Peyer's patch (tissue), 4 donors: ENCODE measurements around the gene TYW1B.

Source experiments
- POLR2A ChIP-seq, 2 donors: fragments of 450-650 bp; IDR thresholded peaks; one replicate each; pipeline ENCODE4 v1.5.1; 2017; ENCODE audit warnings: antibody characterized with exemption in 2 of 2, mild to moderate bottlenecking in 2 of 2, moderate library complexity in 2 of 2
- TF ChIP-seq, protein P1 (sequence below), 6 experiments: fragments of 450-650 bp in 4 of 6; fragments of 200-600 bp in 2 of 6; sonication (generic) in 1 of 6; IDR thresholded peaks; one replicate each; pipeline ENCODE4 v1.5.1; 2017 to 2019; ENCODE audit warnings: antibody characterized with exemption in 6 of 6, mild to moderate bottlenecking in 3 of 6, moderate library complexity in 1 of 6

DNA sequence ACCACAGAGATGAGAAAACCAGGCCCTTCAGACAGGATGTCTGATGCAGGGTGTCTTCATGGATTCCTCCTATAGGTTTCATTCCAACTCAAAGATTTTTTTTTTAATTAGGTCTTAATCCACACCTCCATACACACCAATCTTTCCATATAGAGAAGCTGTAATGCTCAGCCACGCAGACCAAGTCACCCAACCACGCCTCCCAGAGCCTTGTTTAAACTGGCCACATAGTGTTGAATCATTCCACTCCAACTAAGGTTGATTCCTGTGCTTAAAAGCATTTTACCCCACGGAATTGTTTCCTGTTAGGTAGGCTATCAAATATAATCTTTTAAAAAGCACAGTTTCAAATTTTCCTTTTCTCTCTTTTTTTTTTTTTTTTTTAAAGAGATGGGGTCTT lies 153.6 kb downstream of the TYW1B start:
- TF ChIP-seq, protein P1, sequence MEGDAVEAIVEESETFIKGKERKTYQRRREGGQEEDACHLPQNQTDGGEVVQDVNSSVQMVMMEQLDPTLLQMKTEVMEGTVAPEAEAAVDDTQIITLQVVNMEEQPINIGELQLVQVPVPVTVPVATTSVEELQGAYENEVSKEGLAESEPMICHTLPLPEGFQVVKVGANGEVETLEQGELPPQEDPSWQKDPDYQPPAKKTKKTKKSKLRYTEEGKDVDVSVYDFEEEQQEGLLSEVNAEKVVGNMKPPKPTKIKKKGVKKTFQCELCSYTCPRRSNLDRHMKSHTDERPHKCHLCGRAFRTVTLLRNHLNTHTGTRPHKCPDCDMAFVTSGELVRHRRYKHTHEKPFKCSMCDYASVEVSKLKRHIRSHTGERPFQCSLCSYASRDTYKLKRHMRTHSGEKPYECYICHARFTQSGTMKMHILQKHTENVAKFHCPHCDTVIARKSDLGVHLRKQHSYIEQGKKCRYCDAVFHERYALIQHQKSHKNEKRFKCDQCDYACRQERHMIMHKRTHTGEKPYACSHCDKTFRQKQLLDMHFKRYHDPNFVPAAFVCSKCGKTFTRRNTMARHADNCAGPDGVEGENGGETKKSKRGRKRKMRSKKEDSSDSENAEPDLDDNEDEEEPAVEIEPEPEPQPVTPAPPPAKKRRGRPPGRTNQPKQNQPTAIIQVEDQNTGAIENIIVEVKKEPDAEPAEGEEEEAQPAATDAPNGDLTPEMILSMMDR (IDR thresholded peaks at IDR 0.05): no peak
- TF ChIP-seq POLR2A (IDR thresholded peaks at IDR 0.05): no peak
